ENCODE measurements around the gene ANXA9. TPM values are rescaled to one million over a fixed set of nuclear protein-coding genes. Genes with fewer than 3 reads are reported as not detected.

ANXA9 gene
- total RNA-seq, 1 experiment from 2014 or later = 2.7 TPM

DNA sequence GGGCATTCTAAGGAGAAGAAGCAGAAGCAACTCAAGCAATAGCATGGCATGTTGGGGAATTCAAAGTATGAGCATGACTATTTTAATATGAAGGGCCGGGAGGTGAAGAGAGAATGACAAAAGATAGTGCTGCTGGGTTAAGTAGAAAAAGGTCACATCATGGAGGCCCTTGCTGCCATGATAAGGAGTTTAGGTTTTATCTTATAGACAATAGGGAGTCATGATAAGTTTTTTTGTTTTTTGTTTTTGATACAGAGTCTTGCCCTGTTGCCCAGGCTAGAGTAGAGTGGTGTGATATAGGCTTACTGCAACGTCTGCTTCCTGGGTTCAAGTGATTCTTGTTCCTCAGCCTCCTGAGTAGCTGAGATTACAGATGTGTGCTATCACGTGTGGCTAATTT, 57.4 kb downstream of the ANXA9 start:
- ChIA-PET POLR2A (no interaction called here), CTCF (no interaction called here), RAD21 (ENCODE audit: low non-redundant PET in 1 of 2, low total read pairs in 2 of 2, uncharacterized antibody in 2 of 2, unreplicated experiment in 2 of 2) (no interaction called here)
- ATAC-seq (no peak), DNase-seq (ENCODE audit: low read depth, low spot score) (no peak)
- BruUV-seq (replicated peaks) = no TSS peak
- Histone ChIP-seq H2AFZ (ENCODE audit: low read depth, low read length, poor library complexity, severe bottlenecking) (no peak overlapping the region), H3K36me3 (ENCODE audit: control insufficient read depth in 1 of 2, insufficient read depth in 2 of 2, low read length in 2 of 2) (peaks cover 1 to 2% of the 10 kb centered on the region in 2 experiments; a peak in 3 of 4 replicates), H3K4me3 (replicated peaks in 1 of 2; ENCODE audit: low read depth in 1 of 2, low read length in 2 of 2) (no peak overlapping the region), H3K27me3 (ENCODE audit: insufficient read depth, low read length) (no peaks in the 10 kb centered on the region), H3K9ac (ENCODE audit: low read length) (no peak overlapping the region), H3K27ac (ENCODE audit: low read depth, low read length) (no peak overlapping the region), H3K9me3 (ENCODE audit: control insufficient read depth in 1 of 2, insufficient read depth in 1 of 2, low read depth in 1 of 2, low read length in 2 of 2) (no peaks in the 10 kb centered on the region), H3K9me2 (ENCODE audit: insufficient read depth) (no peaks in the 10 kb centered on the region), H3K4me2 (ENCODE audit: low read length) (no peak overlapping the region), H4K20me1 (ENCODE audit: insufficient read depth) (no peaks in the 10 kb centered on the region), H3K79me2 (ENCODE audit: insufficient read depth, low read length) (no peaks in the 10 kb centered on the region), H3K4me1 (ENCODE audit: control insufficient read depth in 1 of 2, insufficient read depth in 2 of 2, low read length in 2 of 2) (peaks cover 5% of the 10 kb centered on the region in 2 experiments; a peak in 3 of 4 replicates)
- no peak for TF ChIP-seq ZBTB33 (IDR thresholded peaks at IDR 0.05; ENCODE audit: extremely low read depth, insufficient replicate concordance, low read length)
- no peak for TF ChIP-seq ELF1 (IDR thresholded peaks at IDR 0.05; ENCODE audit: borderline replicate concordance, low read depth)
- no peak for TF ChIP-seq POLR2AphosphoS5 (IDR thresholded peaks at IDR 0.05; ENCODE audit: low read depth, low read length)
- no peak for TF ChIP-seq POLR2A (IDR thresholded peaks at IDR 0.05; ENCODE audit: borderline replicate concordance, extremely low read depth, insufficient read depth, insufficient read length)
- TF ChIP-seq TCF7L2 (IDR thresholded peaks at IDR 0.05; ENCODE audit: borderline replicate concordance, extremely low read depth, insufficient read depth, insufficient read length) = no peak
- TF ChIP-seq CEBPB (IDR thresholded peaks at IDR 0.05; ENCODE audit: low read depth) = no peak
- intact Hi-C loops (cut with micrococcal nuclease) = no loop called here

DNA sequence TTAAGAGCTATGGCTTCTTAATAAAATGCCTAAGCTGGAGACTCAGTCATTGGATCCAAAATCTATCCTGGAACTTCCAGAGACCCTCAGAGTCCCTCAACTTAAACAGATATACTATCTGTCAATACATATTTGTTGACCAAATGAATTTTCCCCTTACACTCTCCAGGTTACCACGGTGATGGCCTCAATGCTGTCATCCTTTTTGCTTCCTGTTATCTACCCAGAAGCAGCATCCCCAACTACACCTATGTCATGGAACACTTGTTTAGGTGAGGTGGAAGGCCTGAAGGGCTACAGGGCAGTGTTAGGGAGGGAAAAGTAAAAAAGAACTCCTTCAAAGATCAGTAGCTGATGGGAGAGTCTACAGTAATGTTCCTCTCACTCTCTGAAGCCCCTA, 61.1 kb downstream of the ANXA9 start:
- intact Hi-C loops (cut with micrococcal nuclease) = no loop called here
- Histone ChIP-seq H2AFZ (ENCODE audit: low read depth, low read length, poor library complexity, severe bottlenecking) (no peak overlapping the region), H3K36me3 (ENCODE audit: control insufficient read depth in 1 of 2, insufficient read depth in 2 of 2, low read length in 2 of 2) (no peaks in the 10 kb centered on the region), H3K4me2 (ENCODE audit: low read length) (no peak overlapping the region), H3K9ac (ENCODE audit: low read length) (no peak overlapping the region), H3K9me2 (ENCODE audit: insufficient read depth) (no peaks in the 10 kb centered on the region), H3K27ac (ENCODE audit: low read depth, low read length) (no peak overlapping the region), H4K20me1 (ENCODE audit: insufficient read depth) (no peaks in the 10 kb centered on the region), H3K4me1 (ENCODE audit: control insufficient read depth in 1 of 2, insufficient read depth in 2 of 2, low read length in 2 of 2) (no peaks in the 10 kb centered on the region), H3K4me3 (replicated peaks in 1 of 2; ENCODE audit: low read depth in 1 of 2, low read length in 2 of 2) (no peak overlapping the region), H3K9me3 (ENCODE audit: control insufficient read depth in 1 of 2, insufficient read depth in 1 of 2, low read depth in 1 of 2, low read length in 2 of 2) (no peaks in the 10 kb centered on the region), H3K79me2 (ENCODE audit: insufficient read depth, low read length) (no peaks in the 10 kb centered on the region), H3K27me3 (ENCODE audit: insufficient read depth, low read length) (no peaks in the 10 kb centered on the region)
- ChIA-PET CTCF (interaction anchor here (1.0 to 2.5 kb wide), 2 partner anchors 18 to 28 kb away, joined by 3 to 6 read pairs; no protein-coding TSS in a partner anchor), POLR2A (no interaction called here), RAD21 (ENCODE audit: low non-redundant PET in 1 of 2, low total read pairs in 2 of 2, uncharacterized antibody in 2 of 2, unreplicated experiment in 2 of 2) (no interaction called here)
- no TSS peak for BruUV-seq (replicated peaks)
- ATAC-seq (no peak), DNase-seq (ENCODE audit: low read depth, low spot score) (no peak)
- TF ChIP-seq CEBPB (IDR thresholded peaks at IDR 0.05; ENCODE audit: low read depth) (no peak), SRF (IDR thresholded peaks at IDR 0.05; ENCODE audit: low read depth) (no peak), ATF3 (IDR thresholded peaks at IDR 0.05) (no peak)

Other genes starting within 250 kb of the ANXA9 start
- 0.57 TPM for gene CTSS, start 216.5 kb upstream of the ANXA9 start, total RNA-seq (2021; ENCODE audit: unreplicated experiment)
- 3.5 TPM for gene CTSK, start 174.0 kb upstream of the ANXA9 start, total RNA-seq (2021; ENCODE audit: unreplicated experiment)
- 27.2 TPM for gene ARNT, start 105.7 kb upstream of the ANXA9 start, total RNA-seq (2021; ENCODE audit: unreplicated experiment)
- gene CTXND2, start 95.2 kb upstream of the ANXA9 start, total RNA-seq (2021; ENCODE audit: unreplicated experiment) = not detected
- 54.3 TPM for gene SETDB1, start 55.9 kb upstream of the ANXA9 start, total RNA-seq (2021; ENCODE audit: unreplicated experiment)
- gene CERS2, start 7.5 kb upstream of the ANXA9 start, total RNA-seq (2021; ENCODE audit: unreplicated experiment) = 218 TPM
- gene MINDY1, start 24.6 kb downstream of the ANXA9 start, total RNA-seq (2021; ENCODE audit: unreplicated experiment) = 1.2 TPM
- gene PRUNE1, start 26.2 kb downstream of the ANXA9 start, total RNA-seq (2021; ENCODE audit: unreplicated experiment) = 20.2 TPM
- 0.86 TPM for gene BNIPL, start 54.3 kb downstream of the ANXA9 start, total RNA-seq (2021; ENCODE audit: unreplicated experiment)
- gene C1orf56, start 65.5 kb downstream of the ANXA9 start, total RNA-seq (2021; ENCODE audit: unreplicated experiment) = not detected
- 50.5 TPM for gene CDC42SE1, start 77.3 kb downstream of the ANXA9 start, total RNA-seq (2021; ENCODE audit: unreplicated experiment)
- gene MLLT11, start 78.1 kb downstream of the ANXA9 start, total RNA-seq (2021; ENCODE audit: unreplicated experiment) = 0.17 TPM
- gene GABPB2, start 88.5 kb downstream of the ANXA9 start, total RNA-seq (2021; ENCODE audit: unreplicated experiment) = 7.7 TPM
- gene SEMA6C, start 164.3 kb downstream of the ANXA9 start, total RNA-seq (2021; ENCODE audit: unreplicated experiment) = 8.2 TPM
- not detected for gene TNFAIP8L2, start 174.4 kb downstream of the ANXA9 start, total RNA-seq (2021; ENCODE audit: unreplicated experiment)
- 5.0 TPM for gene LYSMD1, start 183.6 kb downstream of the ANXA9 start, total RNA-seq (2021; ENCODE audit: unreplicated experiment)
- 34.1 TPM for gene SCNM1, start 183.9 kb downstream of the ANXA9 start, total RNA-seq (2021; ENCODE audit: unreplicated experiment)
- 1.8 TPM for gene TMOD4, start 193.7 kb downstream of the ANXA9 start, total RNA-seq (2021; ENCODE audit: unreplicated experiment)
- gene VPS72, start 207.9 kb downstream of the ANXA9 start, total RNA-seq (2021; ENCODE audit: unreplicated experiment) = 68.9 TPM
- gene PIP5K1A, start 216.3 kb downstream of the ANXA9 start, total RNA-seq (2021; ENCODE audit: unreplicated experiment) = 75.4 TPM